Small intestine (tissue), 7 donors: ENCODE measurements around the gene SDSL. TPM values are rescaled to one million over a fixed set of nuclear protein-coding genes. Genes with fewer than 3 reads are reported as not detected.

Source experiments
- DNase-seq, 2 donors: peaks; one replicate each; pipeline versions ENCODE4 v3.0.0 to v3.0.0-alpha.2; 2013
- FAIRE-seq: peaks from 2 replicates; lab custom pipeline; 2012; peaks lifted over from hg19 to GRCh38; lab: Jason Lieb, UNC
- H3K27ac ChIP-seq, 3 donors: one replicate each; pipeline ENCODE4 v1.5.1; 2013; ENCODE audit warnings: low read length in 2 of 3, mild to moderate bottlenecking in 2 of 3, control low read depth in 1 of 3, inconsistent platforms in 1 of 3, low read depth in 1 of 3, moderate library complexity in 1 of 3
- H3K27me3 ChIP-seq, 3 donors: one replicate each; pipeline ENCODE4 v1.6.1; 2013; ENCODE audit warnings: low read length in 3 of 3, inconsistent platforms in 1 of 3; ENCODE audit not compliant: control insufficient read depth in 3 of 3, insufficient read depth in 3 of 3
- H3K36me3 ChIP-seq, 3 donors: one replicate each; pipeline ENCODE4 v1.6.1; 2013; ENCODE audit warnings: low read length in 3 of 3, inconsistent platforms in 1 of 3, low read depth in 1 of 3, mild to moderate bottlenecking in 1 of 3, moderate library complexity in 1 of 3; ENCODE audit not compliant: control insufficient read depth in 3 of 3, insufficient read depth in 2 of 3
- H3K4me1 ChIP-seq, 3 donors: one replicate each; pipeline ENCODE4 v1.6.1; 2013; ENCODE audit warnings: low read length in 2 of 3, inconsistent platforms in 1 of 3, low read depth in 1 of 3, mild to moderate bottlenecking in 1 of 3, moderate library complexity in 1 of 3; ENCODE audit not compliant: control insufficient read depth in 3 of 3, insufficient read depth in 2 of 3
- H3K4me3 ChIP-seq, 3 donors: one replicate each; pipeline ENCODE4 v1.5.1; 2013; ENCODE audit warnings: low read length in 3 of 3, control low read depth in 1 of 3, inconsistent platforms in 1 of 3, low read depth in 1 of 3, mild to moderate bottlenecking in 1 of 3, moderate library complexity in 1 of 3
- H3K9me3 ChIP-seq, 2 donors: one replicate each; pipeline ENCODE4 v1.6.1; 2013; ENCODE audit warnings: low read depth in 1 of 2, low read length in 1 of 2; ENCODE audit not compliant: control insufficient read depth in 2 of 2, insufficient read depth in 1 of 2
- WGBS, 3 donors: extraction: QIAGEN DNeasy Blood & Tissue Kit; methylation state at CpG; one replicate each; pipeline ENCODE4 v1.1.7; 2013; 5-methylcytosine and 5-hydroxymethylcytosine counted together
- polyA plus RNA-seq, 4 donors: library from polyadenylated mRNA; stranded (reverse) in 3 of 4; unstranded in 1 of 4; fragments of 200-250 nt in 3 of 4; fragments of 120-200 nt in 1 of 4; gene quantifications; one replicate each; pipeline versions ENCODE4 v1.2.1 to v1.2.3, GENCODE V29; 2013
- donor health status: healthy with polysubstance abuse.
- donor health status: control.
- donor health status: control.
- donor health status: Bipolar disorder and iron deficiency.
- donor health status: healthy.

Gene SDSL
- polyA plus RNA-seq, 4 donors: 21.0 to 37.6 (median 25.1) TPM

DNA sequence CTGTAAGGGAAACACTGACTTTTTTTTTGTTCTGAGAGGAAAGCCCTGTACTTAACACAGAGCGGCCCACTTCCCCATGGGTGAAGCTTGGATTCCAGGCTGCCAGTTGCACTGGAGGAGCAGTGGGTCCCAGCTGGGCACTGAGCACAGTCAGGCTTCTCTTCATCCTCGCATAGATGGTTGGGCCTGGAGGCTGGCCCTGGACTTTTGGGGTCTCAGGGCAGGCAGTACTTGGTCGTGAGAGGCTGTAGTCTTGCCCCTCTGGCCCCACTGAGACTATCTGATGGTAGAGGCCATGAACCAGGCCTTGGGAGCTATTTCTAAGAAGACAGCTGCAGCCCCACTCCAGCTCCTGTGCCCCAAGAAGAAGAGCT is 55.6 kb downstream of the SDSL start:
- Histone ChIP-seq H3K9me3 (peaks cover 0 to 7% of the 10 kb centered on the region in 2 donors), H3K27me3 (peaks cover 16 to 74% (median 56%) of the 10 kb centered on the region in 3 donors), H3K36me3 (no peaks in the 10 kb centered on the region), H3K4me1 (no peaks in the 10 kb centered on the region), H3K27ac (no peak overlapping the region), H3K4me3 (no peak overlapping the region)
- WGBS, 3 donors: 6 to 10% (median 7%) methylated on average over 3 of the region's 3 CpGs
- DNase-seq: no peak
- FAIRE-seq: no peak

DNA sequence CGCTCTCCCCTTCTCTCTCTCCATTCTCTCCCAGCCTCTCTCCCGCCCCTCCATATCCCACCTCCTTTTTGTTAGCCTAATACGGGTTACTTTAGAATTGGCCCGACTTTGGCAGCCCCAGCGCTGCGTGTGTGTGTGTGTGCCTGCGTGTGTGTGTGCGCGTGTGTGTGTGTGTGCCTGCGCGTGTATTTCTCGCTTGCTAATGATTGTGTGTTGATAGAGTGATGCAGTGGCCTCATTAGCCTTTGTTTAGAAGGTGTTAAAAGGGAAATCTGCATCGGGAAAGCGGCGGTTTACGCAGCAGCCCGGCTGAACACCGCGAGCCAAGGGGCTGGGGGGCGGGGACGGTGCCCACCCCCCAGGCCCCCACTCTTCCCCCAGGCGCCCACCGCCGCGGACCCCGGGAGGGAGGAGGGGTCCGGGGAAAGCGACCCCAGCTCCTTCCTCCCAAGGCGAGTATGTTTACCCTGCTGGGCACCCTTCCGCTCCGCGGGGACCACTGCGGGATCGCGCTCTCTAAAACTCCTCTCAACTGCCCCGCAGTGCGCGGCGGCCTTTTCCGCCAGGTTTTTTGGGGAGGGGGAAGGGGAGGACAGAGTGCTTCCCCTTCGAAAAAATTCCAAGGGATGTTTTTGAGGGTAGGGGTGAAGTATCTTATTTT is 56.3 kb downstream of the SDSL start:
- 8 to 23% (median 20%) methylated on average over 37 to 41 of the region's 41 CpGs for WGBS, 3 donors
- DNase-seq: no peak
- Histone ChIP-seq H3K36me3 (no peaks in the 10 kb centered on the region), H3K9me3 (peaks cover 0 to 7% of the 10 kb centered on the region in 2 donors), H3K27ac (no peak overlapping the region), H3K4me1 (no peaks in the 10 kb centered on the region), H3K27me3 (peaks cover 14 to 69% (median 53%) of the 10 kb centered on the region in 3 donors), H3K4me3 (no peak overlapping the region)
- no peak for FAIRE-seq

DNA sequence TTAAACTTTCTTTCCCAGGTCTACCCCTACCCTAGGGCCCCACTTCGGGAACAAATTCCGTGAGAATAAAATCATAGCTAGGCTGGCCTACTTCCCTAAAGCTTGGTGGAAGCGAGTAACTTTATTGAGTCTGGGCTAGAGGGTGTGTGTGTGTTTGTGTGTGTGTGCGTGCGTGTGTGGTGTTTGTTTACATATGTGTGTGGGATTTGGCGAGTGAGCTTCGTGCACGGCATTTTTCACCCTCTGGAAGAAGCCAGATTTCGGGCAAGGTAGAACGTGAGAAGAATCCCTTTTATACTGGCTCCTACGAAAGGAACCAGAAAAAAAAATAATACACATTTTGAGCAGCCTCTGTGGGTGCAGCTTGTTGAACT is 57.0 kb downstream of the SDSL start:
- FAIRE-seq (no peak), DNase-seq (no peak)
- WGBS, 3 donors: 2 to 14% (median 8%) methylated on average over 11 of the region's 11 CpGs
- Histone ChIP-seq H3K27ac (no peak overlapping the region), H3K36me3 (no peaks in the 10 kb centered on the region), H3K4me1 (no peaks in the 10 kb centered on the region), H3K27me3 (peaks cover 14 to 67% (median 47%) of the 10 kb centered on the region in 3 donors), H3K9me3 (peaks cover 0 to 7% of the 10 kb centered on the region in 2 donors), H3K4me3 (no peak overlapping the region)

DNA sequence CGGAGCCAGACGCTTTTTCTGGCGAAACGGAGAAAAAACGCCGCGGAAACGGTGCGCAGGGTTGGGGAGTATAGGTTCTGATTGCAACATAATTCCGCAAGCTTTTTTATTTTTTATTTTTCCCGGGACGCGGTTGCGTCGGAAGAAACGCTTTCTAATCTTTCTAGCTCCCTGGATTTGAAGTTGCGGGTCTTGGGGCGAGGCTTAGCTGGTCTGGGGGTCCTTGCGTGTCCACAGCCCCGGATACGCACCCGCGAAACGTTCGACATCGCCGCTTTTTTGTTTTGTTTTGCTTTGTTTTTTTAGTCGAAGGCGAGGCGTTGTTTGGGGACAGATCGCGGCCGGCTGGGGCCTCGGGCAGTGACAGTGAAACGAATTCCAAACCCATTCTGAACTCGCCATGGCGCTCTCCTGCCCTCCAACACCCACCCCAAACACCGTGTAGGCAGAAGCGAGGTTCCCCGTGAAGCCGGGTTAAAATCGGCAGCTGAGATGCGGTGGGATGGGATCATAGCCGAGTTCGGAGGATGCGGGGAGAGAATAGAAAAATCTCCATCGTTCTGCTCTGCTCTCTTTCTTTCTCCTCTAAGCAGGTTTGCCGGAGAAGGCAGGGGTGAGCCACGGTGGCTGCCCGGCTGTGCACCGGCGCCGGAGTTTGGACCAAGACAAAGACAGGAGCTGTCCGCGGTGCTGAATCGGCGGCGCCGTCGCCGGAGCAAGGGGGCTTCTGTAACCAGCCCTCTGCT is 57.6 kb downstream of the SDSL start:
- Histone ChIP-seq H3K4me3 (no peak overlapping the region), H3K4me1 (no peaks in the 10 kb centered on the region), H3K36me3 (no peaks in the 10 kb centered on the region), H3K27ac (no peak overlapping the region), H3K27me3 (peaks cover 13 to 62% (median 41%) of the 10 kb centered on the region in 3 donors), H3K9me3 (peaks cover 0 to 7% of the 10 kb centered on the region in 2 donors)
- WGBS, 3 donors: 3 to 16% (median 12%) methylated on average over 56 to 61 of the region's 61 CpGs
- DNase-seq (peak in 1 of 2 donors; percentile 63), FAIRE-seq (no peak)

DNA sequence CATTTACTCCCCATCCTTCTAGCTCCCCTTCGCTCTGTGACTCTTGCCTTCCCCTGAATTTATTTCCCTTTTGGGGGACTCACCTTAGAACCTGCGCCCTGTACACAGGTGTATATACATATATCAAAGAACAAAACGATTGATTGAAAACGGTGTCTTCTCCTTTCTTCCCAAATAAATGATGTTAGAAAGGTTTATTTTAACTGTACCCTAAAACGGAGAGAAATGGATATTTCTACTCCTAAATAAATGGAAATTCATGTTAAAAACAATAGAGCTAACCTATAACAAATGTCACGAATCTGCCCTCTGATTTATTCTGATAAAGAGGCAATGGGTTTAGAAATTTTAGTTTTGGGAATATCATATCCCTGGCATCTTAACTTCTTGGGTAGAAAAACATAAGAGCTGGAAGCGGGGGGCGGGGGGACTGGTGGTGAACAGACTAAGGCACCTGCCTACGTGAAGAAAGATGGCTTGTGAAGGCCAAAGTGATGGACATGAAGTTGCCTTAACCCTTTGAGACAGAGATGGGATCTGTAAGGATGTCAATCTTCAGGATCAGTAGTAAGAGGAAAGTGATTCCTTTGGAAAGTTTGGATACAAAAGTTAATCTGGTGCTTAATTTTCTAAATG is 58.3 kb downstream of the SDSL start:
- FAIRE-seq: no peak
- WGBS, 3 donors: 17 to 19% (median 18%) methylated on average over 9 of the region's 9 CpGs

DNA sequence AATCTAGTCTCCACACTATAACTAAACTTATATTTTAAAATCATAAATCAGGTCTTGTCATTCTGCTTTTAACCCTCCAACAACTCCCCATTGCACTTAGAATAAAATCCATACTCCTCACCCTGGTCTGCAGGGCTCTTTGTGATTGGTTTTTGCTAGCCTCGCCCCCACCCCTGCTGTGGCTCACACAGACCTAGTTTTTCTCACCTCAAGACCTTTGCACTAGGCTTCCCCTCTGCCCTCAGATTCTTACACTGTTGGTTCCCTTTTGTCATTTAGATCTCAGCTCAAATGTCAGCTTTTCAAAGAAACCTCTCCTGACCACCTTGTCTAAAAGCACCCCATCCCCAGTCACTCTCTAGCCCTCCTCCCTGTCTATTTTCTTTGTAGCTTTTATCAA is 60.2 kb downstream of the SDSL start:
- no peaks in the 10 kb centered on the region for H3K4me1 ChIP-seq
- H3K27me3 ChIP-seq: peaks cover 9 to 48% (median 33%) of the 10 kb centered on the region in 3 donors
- peaks cover 0 to 7% of the 10 kb centered on the region in 2 donors for H3K9me3 ChIP-seq
- WGBS, 3 donors: 0 to 5% (median 0%) methylated on average over 1 of the region's 1 CpG
- H3K27ac ChIP-seq: no peak overlapping the region
- no peak for FAIRE-seq
- H3K4me3 ChIP-seq: no peak overlapping the region
- no peak for DNase-seq
- no peaks in the 10 kb centered on the region for H3K36me3 ChIP-seq

More for the DNA sequence above, 58.3 kb downstream of the SDSL start:
- no peak for DNase-seq
- H3K4me3 ChIP-seq: no peak overlapping the region
- H3K27ac ChIP-seq: no peak overlapping the region
- peaks cover 12 to 55% (median 38%) of the 10 kb centered on the region in 3 donors for H3K27me3 ChIP-seq
- no peaks in the 10 kb centered on the region for H3K4me1 ChIP-seq
- H3K9me3 ChIP-seq: peaks cover 0 to 7% of the 10 kb centered on the region in 2 donors
- H3K36me3 ChIP-seq: no peaks in the 10 kb centered on the region

DNA sequence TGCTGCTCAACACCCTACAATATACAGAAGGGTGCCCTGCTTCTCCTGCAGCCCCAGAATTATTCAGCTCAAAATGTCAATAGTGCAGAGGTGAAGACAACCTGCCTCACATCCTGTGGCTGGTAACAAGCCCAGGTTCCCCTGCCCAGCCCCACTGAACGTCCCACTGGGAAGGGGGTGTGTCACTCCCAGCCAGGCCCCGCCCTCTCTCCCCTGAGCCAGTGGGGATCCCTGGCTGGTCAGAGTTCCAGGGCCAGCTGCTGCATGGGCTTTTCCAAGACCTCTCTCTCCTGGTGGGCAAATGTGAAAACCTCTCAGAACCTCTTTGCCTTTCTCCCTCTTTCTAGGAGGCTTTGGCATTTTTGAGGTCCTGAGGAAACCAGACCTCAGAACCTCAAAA is 63.1 kb downstream of the SDSL start:
- H3K27ac ChIP-seq: no peak overlapping the region
- no peak for FAIRE-seq
- H3K36me3 ChIP-seq: no peaks in the 10 kb centered on the region
- peaks cover 0 to 18% (median 10%) of the 10 kb centered on the region in 3 donors for H3K27me3 ChIP-seq
- DNase-seq: no peak
- 1 to 5% (median 4%) methylated on average over 2 of the region's 2 CpGs for WGBS, 3 donors
- no peaks in the 10 kb centered on the region for H3K4me1 ChIP-seq
- no peak overlapping the region for H3K4me3 ChIP-seq
- no peaks in the 10 kb centered on the region for H3K9me3 ChIP-seq

DNA sequence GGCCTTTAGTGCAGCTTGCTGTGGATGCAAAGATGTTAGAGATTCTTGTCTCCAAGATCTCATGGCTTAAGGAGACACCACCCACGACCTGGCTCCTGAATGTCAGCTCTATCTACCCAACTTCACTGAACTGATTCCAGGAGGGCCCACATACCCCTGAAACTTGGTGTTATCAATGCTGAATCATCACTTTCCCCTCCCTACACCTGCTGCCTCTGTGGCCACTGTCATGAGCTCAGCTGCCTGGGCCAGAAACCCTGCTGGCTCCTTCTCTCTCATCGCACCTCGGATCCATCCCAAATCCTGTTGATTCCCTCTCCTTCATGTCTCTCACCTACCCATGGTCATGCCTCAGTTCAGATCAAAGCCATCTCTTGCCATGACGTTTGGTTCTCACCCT is 64.5 kb downstream of the SDSL start:
- no peak overlapping the region for H3K4me3 ChIP-seq
- no peak for FAIRE-seq
- H3K4me1 ChIP-seq: no peaks in the 10 kb centered on the region
- WGBS, 3 donors: 17 to 35% (median 30%) methylated on average over 4 of the region's 4 CpGs
- H3K9me3 ChIP-seq: no peaks in the 10 kb centered on the region
- peaks cover 0 to 10% (median 5%) of the 10 kb centered on the region in 3 donors for H3K27me3 ChIP-seq
- no peak for DNase-seq
- H3K27ac ChIP-seq: no peak overlapping the region
- no peaks in the 10 kb centered on the region for H3K36me3 ChIP-seq
